Fibroblast of gingiva (primary cell): ENCODE measurements around the gene SPOCK2.
A peak's percentile ranks its signal among the peaks of the same experiment; 100 is the strongest.

ENCODE experiments used
- DNase-seq: peaks from one replicate; pipeline ENCODE4 v3.0.0-alpha.2; 2011; ENCODE audit warnings: low read depth

Gene SPOCK2

GRCh38 chr10:72088889-72089575 is 681 bp upstream of the SPOCK2 start:
- DNase-seq: peak; percentile 27

DNA sequence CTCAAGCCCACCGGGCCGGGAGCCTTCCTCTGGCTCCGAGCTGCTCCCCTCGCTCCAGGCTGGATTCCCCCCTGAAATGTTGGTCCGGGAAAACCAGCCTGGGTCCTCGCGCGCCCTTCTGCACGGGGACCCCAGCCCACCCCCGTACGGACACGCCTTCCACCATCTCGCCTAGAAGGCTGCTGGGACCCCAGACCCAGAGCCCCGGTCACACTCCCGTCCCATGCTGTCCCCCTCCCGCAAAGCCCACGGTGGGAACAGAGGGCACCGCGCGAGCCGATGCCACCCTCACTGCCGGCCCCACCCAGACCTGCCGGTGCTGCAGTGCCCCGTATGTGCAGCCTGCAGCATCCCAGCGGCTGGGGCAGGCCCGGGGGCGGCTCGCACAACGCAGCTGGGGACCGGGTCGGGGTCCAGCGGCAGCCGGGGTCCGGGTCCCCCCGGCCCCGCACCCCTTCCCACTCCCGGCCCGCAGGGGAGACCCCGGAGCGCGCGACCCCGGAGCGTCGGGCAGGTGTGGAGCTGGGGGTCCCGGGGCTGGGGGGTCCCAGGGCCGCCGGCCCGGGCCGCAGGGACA is 871 bp downstream of the SPOCK2 start:
- DNase-seq: no peak

DNA sequence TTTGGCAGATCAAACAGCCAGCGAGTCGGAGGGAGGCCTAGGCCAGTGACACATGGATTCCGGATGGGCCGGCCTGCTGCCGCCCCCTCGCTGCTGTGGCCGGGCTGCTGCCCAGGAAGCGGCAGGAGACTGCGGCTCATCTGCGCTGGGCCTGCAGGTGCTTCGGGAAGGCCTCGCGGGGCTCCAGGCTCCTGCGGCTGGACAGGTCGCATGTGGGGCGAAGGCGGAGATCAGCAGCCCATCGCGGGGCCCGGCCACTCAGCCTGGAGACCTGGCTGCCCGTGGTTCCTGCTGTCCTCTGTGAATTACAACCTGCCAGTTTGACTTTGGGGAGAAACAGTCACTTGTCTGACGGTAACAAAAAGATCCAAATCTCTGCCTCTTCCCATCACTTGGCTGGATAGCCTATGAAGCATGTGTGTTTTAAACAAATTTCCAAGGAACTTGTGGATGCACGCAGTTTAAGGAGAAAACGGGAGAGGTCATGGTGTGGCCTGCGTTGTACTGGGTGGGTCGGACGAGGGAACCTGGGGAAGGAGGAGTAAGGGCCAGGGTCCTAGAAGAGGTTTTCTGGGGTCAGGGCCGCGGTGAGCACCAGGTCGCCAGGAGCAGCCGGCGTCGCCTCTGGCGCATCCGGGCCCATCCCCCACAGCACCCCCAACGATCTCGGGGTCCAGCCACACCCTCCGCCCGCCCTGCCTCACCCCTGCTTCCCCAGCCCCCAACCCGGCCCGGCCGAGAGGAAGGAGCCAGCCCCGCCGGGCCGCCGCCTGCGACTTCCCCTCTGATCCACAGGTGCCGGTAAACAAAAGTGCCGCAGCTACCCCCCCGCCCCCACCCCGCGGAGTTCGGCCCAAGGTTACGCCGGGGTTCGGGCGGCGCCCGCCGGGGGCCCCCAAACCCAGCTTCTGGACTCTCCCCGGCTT is 1.6 kb downstream of the SPOCK2 start:
- no peak for DNase-seq

GRCh38 chr10:72085864-72086465 is 2.4 kb downstream of the SPOCK2 start:
- DNase-seq: no peak

- no peak for DNase-seq
Measured at GRCh38 chr10:72085166-72085565, 3.2 kb downstream of the SPOCK2 start.

GRCh38 chr10:72083790-72084459 is 4.4 kb downstream of the SPOCK2 start:
- no peak for DNase-seq

DNA sequence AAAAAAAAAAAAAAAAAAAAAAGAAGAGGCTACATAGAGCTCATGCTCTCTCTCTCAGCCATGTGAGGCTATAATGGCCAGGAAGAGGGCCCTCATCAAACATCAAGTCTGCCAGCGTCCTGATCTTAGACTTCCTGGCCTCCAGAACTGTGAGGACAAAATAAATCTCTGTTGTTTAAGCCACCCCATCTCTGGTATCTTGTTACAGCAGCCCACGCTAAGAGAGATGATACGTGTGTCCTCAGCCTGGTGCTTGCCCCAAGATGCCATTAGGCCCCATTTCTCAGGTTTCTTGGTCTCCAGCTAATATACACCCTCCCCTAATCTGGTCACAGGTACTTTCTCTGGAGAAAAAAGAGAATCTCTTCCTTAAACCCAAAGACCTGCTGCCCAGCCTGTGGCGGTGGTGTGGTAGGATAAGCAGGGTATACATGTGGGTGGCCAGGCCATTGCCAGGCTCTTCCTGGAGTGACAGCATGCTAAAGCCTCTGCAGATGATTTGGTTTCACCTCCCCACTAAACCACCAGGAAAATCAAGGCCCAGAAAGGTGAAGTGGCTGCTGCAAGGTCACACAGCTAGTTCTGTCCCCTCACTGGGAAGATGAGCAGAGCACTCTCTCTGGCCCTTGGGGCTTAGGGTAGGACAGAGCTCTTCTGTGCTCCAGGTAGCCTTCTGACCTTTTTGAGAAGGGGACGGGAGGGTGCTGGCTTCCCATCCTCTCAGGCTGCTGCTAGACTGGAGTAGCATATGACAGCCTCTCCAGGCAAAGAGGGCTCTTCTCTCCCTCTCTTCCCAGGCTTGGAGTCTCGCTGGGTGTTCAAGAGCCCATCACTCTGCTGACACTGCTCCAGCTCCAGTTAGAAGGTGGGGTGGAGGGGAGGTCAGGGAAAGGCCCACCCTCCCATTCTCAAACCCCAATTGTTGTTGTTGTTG is 5.2 kb downstream of the SPOCK2 start:
- no peak for DNase-seq

DNA sequence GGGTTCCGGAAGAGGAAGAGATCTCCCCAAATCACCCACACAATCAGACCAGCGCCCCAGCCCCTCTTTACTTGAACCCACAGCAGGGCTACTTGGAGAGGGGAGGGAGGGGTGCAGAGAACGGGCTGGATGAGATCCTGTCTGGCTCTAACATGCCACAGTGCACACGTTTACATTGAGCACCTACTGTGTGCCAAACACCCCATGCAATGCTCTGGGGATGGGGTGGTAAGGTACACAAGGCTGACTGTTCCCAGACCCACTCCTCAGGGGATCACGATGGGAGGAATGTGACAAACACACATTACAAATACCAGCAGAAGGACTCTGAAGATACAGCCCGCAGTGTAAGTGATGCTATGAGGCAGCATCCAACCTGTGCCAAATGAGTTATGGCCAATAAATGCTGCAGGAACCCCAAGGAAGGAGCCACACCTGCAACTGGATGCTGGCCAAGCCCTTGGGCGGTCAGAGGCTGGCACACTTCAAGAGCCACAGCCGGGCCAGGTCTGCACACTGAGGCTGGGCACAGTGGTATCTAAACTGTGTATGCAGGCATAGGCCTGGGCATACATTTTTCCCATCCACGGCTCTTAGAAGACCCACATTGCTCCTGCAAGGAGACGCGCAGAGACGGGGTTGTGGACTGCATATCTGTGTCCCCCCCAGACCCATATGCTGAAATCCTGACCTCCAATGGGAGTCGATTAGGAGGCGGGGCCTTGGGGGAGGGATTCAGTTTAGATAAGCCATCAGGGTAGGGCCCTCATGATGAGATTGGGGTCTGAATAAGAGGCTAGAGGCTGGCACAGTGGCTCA is 6.4 kb downstream of the SPOCK2 start:
- no peak for DNase-seq

DNA sequence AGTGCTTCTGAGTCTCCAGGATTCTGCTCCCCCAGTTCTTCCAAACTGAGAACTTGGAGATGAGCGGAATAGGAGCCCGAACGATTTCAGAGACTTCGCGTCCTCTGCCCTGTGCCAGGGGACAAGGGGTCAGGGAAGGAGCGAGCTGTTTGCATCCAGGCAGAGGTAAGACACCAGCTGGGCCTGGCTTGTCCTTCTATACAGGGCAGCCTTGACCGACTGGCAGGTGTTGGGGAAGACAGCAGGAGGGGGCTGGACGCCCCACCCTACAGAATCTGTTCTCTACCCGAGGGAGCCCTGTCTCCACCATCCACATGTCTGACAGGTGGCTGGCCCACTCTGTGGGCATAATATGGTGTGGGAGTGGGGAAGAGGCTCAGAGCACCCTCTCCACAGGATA is 7.1 kb downstream of the SPOCK2 start:
- no peak for DNase-seq

DNA sequence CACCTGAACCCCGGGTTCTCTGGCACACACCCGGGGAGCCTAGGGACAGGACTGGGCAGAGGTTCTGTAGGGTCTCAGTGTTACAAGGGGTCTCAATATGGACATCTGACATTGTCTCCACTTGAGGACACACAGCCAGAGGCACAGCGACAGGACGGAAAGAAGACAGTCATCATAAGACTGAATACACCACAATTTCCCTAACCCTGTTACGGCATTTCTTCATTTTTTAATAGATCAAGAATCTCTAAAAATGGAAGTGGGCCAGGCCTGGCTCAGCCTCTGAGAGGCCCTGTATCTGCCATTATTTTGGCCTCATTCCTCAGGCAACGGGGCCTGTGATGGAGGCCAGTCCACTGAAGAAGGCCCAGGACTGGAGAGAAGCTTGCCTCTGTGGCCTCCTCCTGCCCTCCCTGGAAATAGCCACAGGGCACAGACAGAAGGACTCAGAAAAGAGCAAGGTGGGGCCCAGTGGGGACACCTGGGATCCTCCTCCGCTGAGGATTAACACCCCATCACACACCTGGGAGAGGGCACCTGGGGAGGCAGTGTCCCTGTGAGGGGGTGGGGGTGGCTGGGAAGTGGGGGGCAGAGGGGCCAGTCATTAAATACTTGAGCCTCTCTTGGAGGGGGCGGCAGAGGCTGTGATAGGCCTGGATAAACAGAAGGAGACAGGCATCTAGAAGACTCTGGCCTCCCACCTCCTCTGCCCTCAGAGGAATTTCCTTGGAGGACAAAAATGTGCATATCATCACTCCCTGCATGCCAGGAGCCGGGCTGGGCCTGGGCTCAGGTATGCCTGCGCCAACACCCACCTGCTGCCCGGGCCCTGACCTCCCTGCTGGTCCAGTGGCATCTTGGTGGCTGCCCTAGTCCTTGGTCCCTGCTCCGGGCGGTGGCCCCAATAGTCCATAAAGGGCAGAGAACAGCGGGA is 8.0 kb downstream of the SPOCK2 start:
- DNase-seq: no peak

DNA sequence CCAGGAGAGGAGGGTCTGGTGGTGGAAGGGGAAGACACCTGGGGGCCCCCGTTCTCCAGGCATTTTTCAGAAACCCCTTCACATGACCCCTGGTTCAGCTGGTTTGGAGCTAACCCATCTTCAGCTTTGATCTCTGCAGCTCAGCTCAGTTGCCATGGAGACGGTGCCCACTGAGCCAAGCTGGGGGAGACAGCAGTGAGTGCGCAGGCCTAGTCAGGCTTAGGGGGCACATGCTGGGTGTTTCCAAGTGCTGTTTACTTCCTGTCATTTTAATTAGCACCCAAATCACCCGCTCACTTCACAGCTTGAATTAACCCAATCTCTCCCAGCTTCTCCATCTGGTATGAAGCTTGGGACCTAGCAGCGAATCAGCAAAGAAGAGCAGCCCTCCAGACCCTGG is 9.0 kb downstream of the SPOCK2 start:
- DNase-seq: no peak

GRCh38 chr10:72077275-72077990 is 10.9 kb downstream of the SPOCK2 start:
- DNase-seq: no peak

DNA sequence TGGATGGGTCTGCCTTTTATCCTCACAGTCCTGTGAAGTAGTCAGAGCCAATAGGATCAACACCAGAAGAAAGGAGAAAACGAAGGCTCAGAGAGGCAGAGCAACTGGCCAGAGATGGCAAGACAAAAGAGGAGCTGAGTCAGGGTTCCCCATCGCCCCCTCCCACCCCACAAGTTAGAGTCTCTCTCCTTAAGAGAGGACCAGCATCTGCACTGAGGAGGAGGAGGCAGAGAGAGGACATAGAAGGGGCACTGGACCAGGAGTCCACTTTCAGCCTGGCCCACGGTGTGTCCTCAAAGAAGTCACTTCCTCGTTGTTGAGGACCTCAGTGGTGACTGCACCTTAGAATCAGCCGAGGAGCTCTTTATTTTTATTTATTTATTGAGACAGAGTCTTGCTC is 11.6 kb downstream of the SPOCK2 start:
- DNase-seq: no peak

DNA sequence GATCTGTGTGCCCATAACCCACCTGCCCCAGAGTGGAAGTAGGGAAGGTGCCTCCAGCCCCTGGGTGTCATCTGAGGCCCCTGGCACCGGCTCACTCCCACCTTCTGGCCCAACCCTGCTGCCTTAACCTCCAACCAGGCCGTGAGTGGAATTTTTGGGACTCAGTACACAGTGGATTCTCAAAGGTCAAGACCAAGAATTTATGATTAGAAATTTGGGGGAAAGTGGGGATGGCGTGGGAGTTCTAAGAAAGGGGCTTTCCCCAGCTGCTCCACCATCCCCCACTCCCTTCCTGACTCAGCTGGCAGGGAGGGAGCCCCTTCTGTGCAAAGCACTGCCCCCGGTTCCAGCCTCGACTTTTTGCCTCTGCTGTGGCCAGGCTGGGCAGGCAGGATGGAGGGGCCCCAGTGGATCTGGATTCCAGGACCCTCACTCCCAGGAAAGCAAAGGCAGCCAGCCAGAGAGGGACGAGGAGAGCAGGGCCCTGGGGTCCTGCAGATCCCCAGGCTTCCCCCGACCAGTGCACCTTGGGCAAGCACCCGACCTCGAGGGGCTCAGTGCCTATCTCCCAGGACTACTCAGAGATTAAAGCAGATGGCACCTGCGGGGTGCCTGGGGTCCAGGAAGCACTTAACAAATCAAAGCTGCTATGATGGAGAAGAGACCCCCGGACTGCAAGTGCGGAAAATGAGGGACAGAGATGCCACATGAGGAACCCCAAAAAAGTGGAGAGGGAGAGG is 12.8 kb downstream of the SPOCK2 start:
- no peak for DNase-seq

GRCh38 chr10:72074574-72075375 is 13.6 kb downstream of the SPOCK2 start:
- DNase-seq: no peak

GRCh38 chr10:72073708-72074573 is 14.4 kb downstream of the SPOCK2 start:
- DNase-seq: no peak
